ENCODE data around the gene SPTBN5.

The SPTBN5 gene

GRCh38 chr15:41893422-41894250 lies at the start of gene SPTBN5:
TSS of gene SPTBN5 (minus strand) at chr15:41894053. CDS start at chr15:41893497, 556 bp downstream.
- TF ChIP-seq CTCF (IDR thresholded peaks at IDR 0.05; ENCODE audit: low read length, missing control alignments): no peak
- no peak for DNase-seq (ENCODE audit: low read depth)
- no peak within 1 kb of the TSS for H3K4me3 ChIP-seq (replicated peaks; ENCODE audit: low read depth, low read length)

GRCh38 chr15:41942886-41943285 lies 49.0 kb upstream of the SPTBN5 start:
- no peak for TF ChIP-seq CTCF (IDR thresholded peaks at IDR 0.05; ENCODE audit: low read length, missing control alignments)
- no peak overlapping the region for H3K4me3 ChIP-seq (replicated peaks; ENCODE audit: low read depth, low read length)
- DNase-seq (ENCODE audit: low read depth): no peak

GRCh38 chr15:41941644-41942415 lies 48.0 kb upstream of the SPTBN5 start:
- DNase-seq (ENCODE audit: low read depth): no peak
- no peak overlapping the region for H3K4me3 ChIP-seq (replicated peaks; ENCODE audit: low read depth, low read length)
- TF ChIP-seq CTCF (IDR thresholded peaks at IDR 0.05; ENCODE audit: low read length, missing control alignments): no peak

GRCh38 chr15:41940441-41940857 lies 46.6 kb upstream of the SPTBN5 start:
- H3K4me3 ChIP-seq (replicated peaks; ENCODE audit: low read depth, low read length): no peak overlapping the region
- no peak for TF ChIP-seq CTCF (IDR thresholded peaks at IDR 0.05; ENCODE audit: low read length, missing control alignments)
- DNase-seq (ENCODE audit: low read depth): peak; percentile 77

- no peak for DNase-seq (ENCODE audit: low read depth)
- no peak overlapping the region for H3K4me3 ChIP-seq (replicated peaks; ENCODE audit: low read depth, low read length)
- TF ChIP-seq CTCF (IDR thresholded peaks at IDR 0.05; ENCODE audit: low read length, missing control alignments): no peak
These were observed 46.1 kb upstream of the SPTBN5 start for GRCh38 chr15:41939986-41940385.

GRCh38 chr15:41937568-41937923 lies 43.7 kb upstream of the SPTBN5 start:
- no peak for DNase-seq (ENCODE audit: low read depth)
- no peak for TF ChIP-seq CTCF (IDR thresholded peaks at IDR 0.05; ENCODE audit: low read length, missing control alignments)
- no peak overlapping the region for H3K4me3 ChIP-seq (replicated peaks; ENCODE audit: low read depth, low read length)

All from fibroblast of pulmonary artery (primary cell).